SK-N-SH treated with all-trans-retinoic acid at 6 μM for 48 hours (cell line): ENCODE measurements around the gene RALGAPA1.

Source experiments
- CSDC2 ChIP-seq: fragments of 250-450 bp; sonication (Bioruptor Pico); IDR thresholded peaks from 2 replicates; pipeline ENCODE4 v1.5.0; 2020; ENCODE audit warnings: mild to moderate bottlenecking, moderate library complexity
- CSRNP3 ChIP-seq: fragments of 250-450 bp; sonication (Bioruptor Pico); IDR thresholded peaks from 2 replicates; pipeline ENCODE4 v1.5.1; 2021; ENCODE audit warnings: mild to moderate bottlenecking, moderate library complexity
- ESRRG ChIP-seq: fragments of 250-450 bp; sonication (Bioruptor Pico); IDR thresholded peaks from 2 replicates; pipeline ENCODE4 v1.6.1; 2021; ENCODE audit warnings: mild to moderate bottlenecking
- TCF4 ChIP-seq: fragments of 250-450 bp; sonication (Bioruptor Pico); IDR thresholded peaks from 2 replicates; pipeline ENCODE4 v1.8.0; 2021; ENCODE audit warnings: mild to moderate bottlenecking, moderate library complexity, borderline replicate concordance
- ZFP3 ChIP-seq: fragments of 250-450 bp; sonication (Bioruptor Pico); IDR thresholded peaks from 2 replicates; pipeline ENCODE4 v1.5.0; 2020; ENCODE audit warnings: mild to moderate bottlenecking, moderate library complexity
- ZFP30 ChIP-seq: fragments of 450-650 bp; formaldehyde crosslinking; IDR thresholded peaks from 2 replicates; pipeline ENCODE4 v1.5.0; 2022; ENCODE audit warnings: mild to moderate bottlenecking, moderate library complexity
- TF ChIP-seq, protein P1 (sequence below): fragments of 250-450 bp; sonication (Bioruptor Pico); IDR thresholded peaks from 2 replicates; pipeline ENCODE4 v1.8.0; 2020; ENCODE audit warnings: mild to moderate bottlenecking, moderate library complexity, borderline replicate concordance
- TF ChIP-seq, protein P2 (sequence below): fragments of 250-450 bp; sonication (Bioruptor Pico); IDR thresholded peaks from 2 replicates; pipeline ENCODE4 v1.5.1; 2020; ENCODE audit warnings: low read depth, mild to moderate bottlenecking, moderate library complexity

DNA sequence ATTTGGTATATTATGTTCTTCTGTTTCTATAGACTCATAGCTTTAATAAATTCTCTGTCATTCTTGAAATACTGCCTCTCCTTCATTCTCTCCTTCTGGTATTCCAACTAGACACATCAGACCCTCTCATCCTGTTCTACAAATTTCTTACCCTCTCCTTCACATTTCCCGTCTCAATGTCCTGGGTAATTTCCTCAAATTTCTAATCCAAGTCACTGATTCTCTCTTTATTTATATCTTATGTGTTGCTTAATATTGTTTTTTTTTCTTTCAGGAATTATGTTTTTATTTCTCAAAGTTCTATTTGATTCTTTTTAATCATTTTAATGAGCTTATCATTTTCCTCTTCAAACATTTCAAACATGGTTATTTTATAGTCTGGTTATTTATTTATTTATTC lies 94.0 kb downstream of the RALGAPA1 start:
- TF ChIP-seq ESRRG (CRISPR knock-in tag) (no peak), CSRNP3 (CRISPR knock-in tag) (no peak), CSDC2 (no peak), TCF4 (CRISPR knock-in tag) (no peak), ZFP3 (CRISPR knock-in tag) (no peak), ZFP30 (peak; percentile 95)
- TF ChIP-seq, protein P1, sequence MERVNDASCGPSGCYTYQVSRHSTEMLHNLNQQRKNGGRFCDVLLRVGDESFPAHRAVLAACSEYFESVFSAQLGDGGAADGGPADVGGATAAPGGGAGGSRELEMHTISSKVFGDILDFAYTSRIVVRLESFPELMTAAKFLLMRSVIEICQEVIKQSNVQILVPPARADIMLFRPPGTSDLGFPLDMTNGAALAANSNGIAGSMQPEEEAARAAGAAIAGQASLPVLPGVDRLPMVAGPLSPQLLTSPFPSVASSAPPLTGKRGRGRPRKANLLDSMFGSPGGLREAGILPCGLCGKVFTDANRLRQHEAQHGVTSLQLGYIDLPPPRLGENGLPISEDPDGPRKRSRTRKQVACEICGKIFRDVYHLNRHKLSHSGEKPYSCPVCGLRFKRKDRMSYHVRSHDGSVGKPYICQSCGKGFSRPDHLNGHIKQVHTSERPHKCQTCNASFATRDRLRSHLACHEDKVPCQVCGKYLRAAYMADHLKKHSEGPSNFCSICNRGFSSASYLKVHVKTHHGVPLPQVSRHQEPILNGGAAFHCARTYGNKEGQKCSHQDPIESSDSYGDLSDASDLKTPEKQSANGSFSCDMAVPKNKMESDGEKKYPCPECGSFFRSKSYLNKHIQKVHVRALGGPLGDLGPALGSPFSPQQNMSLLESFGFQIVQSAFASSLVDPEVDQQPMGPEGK (CRISPR knock-in tag), result no peak
- TF ChIP-seq, protein P2, sequence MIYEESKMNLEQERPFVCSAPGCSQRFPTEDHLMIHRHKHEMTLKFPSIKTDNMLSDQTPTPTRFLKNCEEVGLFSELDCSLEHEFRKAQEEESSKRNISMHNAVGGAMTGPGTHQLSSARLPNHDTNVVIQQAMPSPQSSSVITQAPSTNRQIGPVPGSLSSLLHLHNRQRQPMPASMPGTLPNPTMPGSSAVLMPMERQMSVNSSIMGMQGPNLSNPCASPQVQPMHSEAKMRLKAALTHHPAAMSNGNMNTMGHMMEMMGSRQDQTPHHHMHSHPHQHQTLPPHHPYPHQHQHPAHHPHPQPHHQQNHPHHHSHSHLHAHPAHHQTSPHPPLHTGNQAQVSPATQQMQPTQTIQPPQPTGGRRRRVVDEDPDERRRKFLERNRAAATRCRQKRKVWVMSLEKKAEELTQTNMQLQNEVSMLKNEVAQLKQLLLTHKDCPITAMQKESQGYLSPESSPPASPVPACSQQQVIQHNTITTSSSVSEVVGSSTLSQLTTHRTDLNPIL (CRISPR knock-in tag), result no peak
